ENCODE data around the gene C1orf167. TPM values are rescaled to one million over a fixed set of nuclear protein-coding genes. Genes with fewer than 3 reads are reported as not detected.
A peak's percentile ranks its signal among the peaks of the same experiment; 100 is the strongest.

C1orf167 gene
- total and polyA plus RNA-seq, 2 of the 13 experiments (the other 11 are each of a cell fraction or from before 2014, with no cell fraction given) = not detected

DNA sequence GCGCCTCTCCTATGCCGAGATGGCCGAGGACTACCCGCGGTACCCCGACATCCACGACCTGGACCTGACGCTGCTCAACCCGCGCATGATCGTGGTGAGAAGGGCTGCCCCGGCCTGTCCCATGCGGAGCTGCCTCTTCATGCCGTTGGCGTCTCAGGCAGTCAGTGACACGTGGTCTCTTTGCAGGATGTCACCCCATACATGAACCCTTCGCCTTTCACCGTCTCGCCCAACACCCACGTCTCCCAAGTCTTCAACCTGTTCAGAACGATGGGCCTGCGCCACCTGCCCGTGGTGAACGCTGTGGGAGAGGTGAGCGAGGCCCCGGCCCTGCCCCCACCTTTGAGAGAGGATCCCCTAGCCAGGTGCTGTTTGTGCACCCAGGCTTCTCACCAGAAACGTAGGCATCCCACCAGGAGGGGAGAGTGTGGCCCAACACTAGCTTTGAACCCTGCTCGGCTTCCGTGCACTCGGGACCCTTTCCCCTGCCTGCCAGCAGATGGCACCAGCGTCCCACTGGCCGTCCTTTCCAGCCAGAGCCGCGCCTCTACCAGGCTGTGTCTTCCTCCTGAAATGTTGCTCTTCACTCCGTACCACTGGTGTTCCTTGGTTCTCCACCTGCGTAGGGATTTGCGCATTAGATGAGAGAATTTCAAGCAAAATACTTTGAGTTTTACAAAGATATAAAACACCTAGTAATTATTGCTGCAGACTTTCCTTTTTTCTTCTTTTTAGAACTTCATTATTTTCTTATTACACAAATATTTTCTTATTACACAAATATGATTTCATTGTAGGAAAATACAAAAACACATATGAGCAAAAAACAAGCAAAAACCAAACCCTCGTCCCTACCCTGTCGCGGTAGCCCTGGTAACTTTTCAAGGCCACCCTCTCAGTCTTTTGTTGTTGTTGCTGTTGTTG, 76.6 kb downstream of the C1orf167 start (continued):
- TF ChIP-seq, protein P1, sequence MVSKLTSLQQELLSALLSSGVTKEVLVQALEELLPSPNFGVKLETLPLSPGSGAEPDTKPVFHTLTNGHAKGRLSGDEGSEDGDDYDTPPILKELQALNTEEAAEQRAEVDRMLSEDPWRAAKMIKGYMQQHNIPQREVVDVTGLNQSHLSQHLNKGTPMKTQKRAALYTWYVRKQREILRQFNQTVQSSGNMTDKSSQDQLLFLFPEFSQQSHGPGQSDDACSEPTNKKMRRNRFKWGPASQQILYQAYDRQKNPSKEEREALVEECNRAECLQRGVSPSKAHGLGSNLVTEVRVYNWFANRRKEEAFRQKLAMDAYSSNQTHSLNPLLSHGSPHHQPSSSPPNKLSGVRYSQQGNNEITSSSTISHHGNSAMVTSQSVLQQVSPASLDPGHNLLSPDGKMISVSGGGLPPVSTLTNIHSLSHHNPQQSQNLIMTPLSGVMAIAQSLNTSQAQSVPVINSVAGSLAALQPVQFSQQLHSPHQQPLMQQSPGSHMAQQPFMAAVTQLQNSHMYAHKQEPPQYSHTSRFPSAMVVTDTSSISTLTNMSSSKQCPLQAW (CRISPR knock-in tag; IDR thresholded peaks at IDR 0.05) = peak; percentile 24; the same call in 1 of the 2 replicates
- no peak for TF ChIP-seq SRSF9 (IDR thresholded peaks at IDR 0.05; ENCODE audit: borderline replicate concordance, insufficient read depth, low read depth, low read length, poor library complexity, severe bottlenecking)
- TF ChIP-seq, protein P2, sequence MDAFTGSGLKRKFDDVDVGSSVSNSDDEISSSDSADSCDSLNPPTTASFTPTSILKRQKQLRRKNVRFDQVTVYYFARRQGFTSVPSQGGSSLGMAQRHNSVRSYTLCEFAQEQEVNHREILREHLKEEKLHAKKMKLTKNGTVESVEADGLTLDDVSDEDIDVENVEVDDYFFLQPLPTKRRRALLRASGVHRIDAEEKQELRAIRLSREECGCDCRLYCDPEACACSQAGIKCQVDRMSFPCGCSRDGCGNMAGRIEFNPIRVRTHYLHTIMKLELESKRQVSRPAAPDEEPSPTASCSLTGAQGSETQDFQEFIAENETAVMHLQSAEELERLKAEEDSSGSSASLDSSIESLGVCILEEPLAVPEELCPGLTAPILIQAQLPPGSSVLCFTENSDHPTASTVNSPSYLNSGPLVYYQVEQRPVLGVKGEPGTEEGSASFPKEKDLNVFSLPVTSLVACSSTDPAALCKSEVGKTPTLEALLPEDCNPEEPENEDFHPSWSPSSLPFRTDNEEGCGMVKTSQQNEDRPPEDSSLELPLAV (CRISPR knock-in tag; conservative IDR thresholded peaks at IDR 0.05; ENCODE audit: low read depth) = no peak
- 0 out of 2 replicates have a peak, but pooled peaks have one; percentile 35 for TF ChIP-seq KDM4B (CRISPR knock-in tag; IDR thresholded peaks at IDR 0.05)
- TF ChIP-seq TEAD3 (CRISPR knock-in tag; optimal IDR thresholded peaks at IDR 0.05; ENCODE audit: borderline replicate concordance) = peak; percentile 43
- no peak for TF ChIP-seq ZFP82 (CRISPR knock-in tag; IDR thresholded peaks at IDR 0.05; ENCODE audit: borderline replicate concordance)
- TF ChIP-seq CBX5 (CRISPR knock-in tag; IDR thresholded peaks at IDR 0.05; ENCODE audit: borderline replicate concordance) = peak; percentile 73; the same call in 1 of the 2 replicates
- 0 out of 2 replicates have a peak, but pooled peaks have one; percentile 27 for TF ChIP-seq MXD4 (CRISPR knock-in tag; IDR thresholded peaks at IDR 0.05)
- TF ChIP-seq, protein P3, sequence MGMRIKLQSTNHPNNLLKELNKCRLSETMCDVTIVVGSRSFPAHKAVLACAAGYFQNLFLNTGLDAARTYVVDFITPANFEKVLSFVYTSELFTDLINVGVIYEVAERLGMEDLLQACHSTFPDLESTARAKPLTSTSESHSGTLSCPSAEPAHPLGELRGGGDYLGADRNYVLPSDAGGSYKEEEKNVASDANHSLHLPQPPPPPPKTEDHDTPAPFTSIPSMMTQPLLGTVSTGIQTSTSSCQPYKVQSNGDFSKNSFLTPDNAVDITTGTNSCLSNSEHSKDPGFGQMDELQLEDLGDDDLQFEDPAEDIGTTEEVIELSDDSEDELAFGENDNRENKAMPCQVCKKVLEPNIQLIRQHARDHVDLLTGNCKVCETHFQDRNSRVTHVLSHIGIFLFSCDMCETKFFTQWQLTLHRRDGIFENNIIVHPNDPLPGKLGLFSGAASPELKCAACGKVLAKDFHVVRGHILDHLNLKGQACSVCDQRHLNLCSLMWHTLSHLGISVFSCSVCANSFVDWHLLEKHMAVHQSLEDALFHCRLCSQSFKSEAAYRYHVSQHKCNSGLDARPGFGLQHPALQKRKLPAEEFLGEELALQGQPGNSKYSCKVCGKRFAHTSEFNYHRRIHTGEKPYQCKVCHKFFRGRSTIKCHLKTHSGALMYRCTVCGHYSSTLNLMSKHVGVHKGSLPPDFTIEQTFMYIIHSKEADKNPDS (CRISPR knock-in tag; IDR thresholded peaks at IDR 0.05) = no peak
- peak; percentile 68 for TF ChIP-seq AGO2 (optimal IDR thresholded peaks at IDR 0.05; ENCODE audit: low read depth, low read length)
- 0 out of 2 replicates have a peak, but pooled peaks have one; percentile 25 for TF ChIP-seq RBFOX2 (IDR thresholded peaks at IDR 0.05; ENCODE audit: low read depth, low read length)
- TF ChIP-seq, protein P4, sequence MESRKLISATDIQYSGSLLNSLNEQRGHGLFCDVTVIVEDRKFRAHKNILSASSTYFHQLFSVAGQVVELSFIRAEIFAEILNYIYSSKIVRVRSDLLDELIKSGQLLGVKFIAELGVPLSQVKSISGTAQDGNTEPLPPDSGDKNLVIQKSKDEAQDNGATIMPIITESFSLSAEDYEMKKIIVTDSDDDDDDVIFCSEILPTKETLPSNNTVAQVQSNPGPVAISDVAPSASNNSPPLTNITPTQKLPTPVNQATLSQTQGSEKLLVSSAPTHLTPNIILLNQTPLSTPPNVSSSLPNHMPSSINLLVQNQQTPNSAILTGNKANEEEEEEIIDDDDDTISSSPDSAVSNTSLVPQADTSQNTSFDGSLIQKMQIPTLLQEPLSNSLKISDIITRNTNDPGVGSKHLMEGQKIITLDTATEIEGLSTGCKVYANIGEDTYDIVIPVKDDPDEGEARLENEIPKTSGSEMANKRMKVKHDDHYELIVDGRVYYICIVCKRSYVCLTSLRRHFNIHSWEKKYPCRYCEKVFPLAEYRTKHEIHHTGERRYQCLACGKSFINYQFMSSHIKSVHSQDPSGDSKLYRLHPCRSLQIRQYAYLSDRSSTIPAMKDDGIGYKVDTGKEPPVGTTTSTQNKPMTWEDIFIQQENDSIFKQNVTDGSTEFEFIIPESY (CRISPR knock-in tag; IDR thresholded peaks at IDR 0.05) = peak; percentile 76
- peak; percentile 97 for TF ChIP-seq KDM3A (CRISPR knock-in tag; IDR thresholded peaks at IDR 0.05; ENCODE audit: low read depth)
- TF ChIP-seq, protein P5, sequence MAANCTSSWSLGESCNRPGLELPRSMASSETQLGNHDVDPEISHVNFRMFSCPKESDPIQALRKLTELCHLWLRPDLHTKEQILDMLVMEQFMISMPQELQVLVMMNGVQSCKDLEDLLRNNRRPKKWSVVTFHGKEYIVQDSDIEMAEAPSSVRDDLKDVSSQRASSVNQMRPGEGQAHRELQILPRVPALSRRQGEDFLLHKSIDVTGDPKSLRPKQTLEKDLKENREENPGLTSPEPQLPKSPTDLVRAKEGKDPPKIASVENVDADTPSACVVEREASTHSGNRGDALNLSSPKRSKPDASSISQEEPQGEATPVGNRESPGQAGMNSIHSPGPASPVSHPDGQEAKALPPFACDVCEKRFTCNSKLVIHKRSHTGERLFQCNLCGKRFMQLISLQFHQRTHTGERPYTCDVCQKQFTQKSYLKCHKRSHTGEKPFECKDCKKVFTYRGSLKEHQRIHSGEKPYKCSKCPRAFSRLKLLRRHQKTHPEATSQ (CRISPR knock-in tag; IDR thresholded peaks at IDR 0.05; ENCODE audit: borderline replicate concordance) = no peak
- peak; percentile 41; the same call in 1 of the 2 replicates for TF ChIP-seq ELF3 (CRISPR knock-in tag; IDR thresholded peaks at IDR 0.05)

All from HepG2 (cell line).